H9 (cell line): ENCODE data around the gene ECE2. TPM values are rescaled to one million over a fixed set of nuclear protein-coding genes. Genes with fewer than 3 reads are reported as not detected.

Source experiments
- DNase-seq: peaks from one replicate; pipeline ENCODE4 v3.0.0-alpha.2; 2017
- H2AFZ ChIP-seq: one replicate; pipeline ENCODE4 v1.6.1; 2013; ENCODE audit warnings: mild to moderate bottlenecking, low read length, control low read depth, moderate library complexity
- H2AK5ac ChIP-seq: 2 replicates; pipeline ENCODE4 v1.6.1; 2013; ENCODE audit warnings: low read length, control low read depth, mixed read lengths; ENCODE audit not compliant: insufficient read length
- H2BK120ac ChIP-seq: one replicate; pipeline ENCODE4 v1.6.1; 2013; ENCODE audit warnings: low read depth, mild to moderate bottlenecking, low read length, control low read depth, inconsistent platforms; ENCODE audit not compliant: poor library complexity, severe bottlenecking
- H2BK12ac ChIP-seq: 2 replicates; pipeline ENCODE4 v1.6.1; 2013; ENCODE audit warnings: low read length, control low read depth, mixed read lengths, low read depth; ENCODE audit not compliant: insufficient read length
- H2BK15ac ChIP-seq: 2 replicates; pipeline ENCODE4 v1.6.1; 2013; ENCODE audit warnings: low read depth, low read length, control low read depth
- H2BK20ac ChIP-seq: one replicate; pipeline ENCODE4 v1.6.1; 2013; ENCODE audit warnings: low read depth, mild to moderate bottlenecking, low read length, control low read depth, inconsistent platforms; ENCODE audit not compliant: poor library complexity, severe bottlenecking
- H2BK5ac ChIP-seq: 2 replicates; pipeline ENCODE4 v1.6.1; 2013; ENCODE audit warnings: low read length, control low read depth, mixed read lengths; ENCODE audit not compliant: insufficient read length
- H3K14ac ChIP-seq: 2 replicates; pipeline ENCODE4 v1.6.1; 2013; ENCODE audit warnings: low read length, control low read depth; ENCODE audit not compliant: insufficient read depth
- H3K18ac ChIP-seq: 2 replicates; pipeline ENCODE4 v1.6.1; 2013; ENCODE audit warnings: low read depth, mild to moderate bottlenecking, mixed read lengths, low read length, control low read depth; ENCODE audit not compliant: insufficient read length
- H3K23ac ChIP-seq: 2 replicates; pipeline ENCODE4 v1.6.1; 2013; ENCODE audit warnings: low read length, control low read depth, mixed read lengths, low read depth; ENCODE audit not compliant: insufficient read length
- H3K23me2 ChIP-seq: 2 replicates; pipeline ENCODE4 v1.6.1; 2013; ENCODE audit warnings: low read depth, mild to moderate bottlenecking, mixed read lengths, low read length, control low read depth; ENCODE audit not compliant: insufficient read length, poor library complexity, severe bottlenecking
- H3K27ac ChIP-seq: 2 replicates; pipeline ENCODE4 v1.5.1; 2013; ENCODE audit warnings: low read length, control low read depth, mixed read lengths, low read depth; ENCODE audit not compliant: insufficient read length
- H3K27me3 ChIP-seq: 2 replicates; pipeline ENCODE4 v1.6.1; 2013; ENCODE audit warnings: low read length, control low read depth, inconsistent platforms; ENCODE audit not compliant: insufficient read depth
- H3K4ac ChIP-seq: 2 replicates; pipeline ENCODE4 v1.6.1; 2013; ENCODE audit warnings: low read depth, mild to moderate bottlenecking, control low read depth, inconsistent platforms, low read length, moderate library complexity
- H3K4me1 ChIP-seq: 2 replicates; pipeline ENCODE4 v1.6.1; 2013; ENCODE audit warnings: low read length, control low read depth, inconsistent platforms; ENCODE audit not compliant: insufficient read depth
- H3K4me2 ChIP-seq: 2 replicates; pipeline ENCODE4 v1.6.1; 2013; ENCODE audit warnings: low read length, control low read depth, mixed read lengths; ENCODE audit not compliant: insufficient read length, insufficient read depth
- H3K56ac ChIP-seq: 2 replicates; pipeline ENCODE4 v1.6.1; 2013; ENCODE audit warnings: low read depth, mild to moderate bottlenecking, mixed read lengths, low read length, control low read depth; ENCODE audit not compliant: insufficient read length
- H3K79me1 ChIP-seq: 2 replicates; pipeline ENCODE4 v1.6.1; 2013; ENCODE audit warnings: low read depth, mild to moderate bottlenecking, moderate library complexity, low read length, control low read depth, inconsistent platforms; ENCODE audit not compliant: insufficient read depth, poor library complexity, severe bottlenecking
- H3K79me2 ChIP-seq: 2 replicates; pipeline ENCODE4 v1.6.1; 2013; ENCODE audit warnings: low read length, control low read depth, inconsistent platforms; ENCODE audit not compliant: insufficient read depth
- H3K9ac ChIP-seq: 2 replicates; pipeline ENCODE4 v1.6.1; 2013; ENCODE audit warnings: low read length, control low read depth, mixed read lengths; ENCODE audit not compliant: insufficient read length; ENCODE audit errors: extremely low read depth
- H3K9me3 ChIP-seq: one replicate; pipeline ENCODE4 v1.6.1; 2013; ENCODE audit warnings: low read depth, low read length, inconsistent platforms; ENCODE audit not compliant: control insufficient read depth
- H3T11ph ChIP-seq: one replicate; pipeline ENCODE4 v1.6.1; 2013; ENCODE audit warnings: mild to moderate bottlenecking, low read length, control low read depth, inconsistent platforms
- H4K20me1 ChIP-seq: one replicate; pipeline ENCODE4 v1.6.1; 2013; ENCODE audit not compliant: control insufficient read depth, insufficient read length, insufficient read depth
- H4K5ac ChIP-seq: 2 replicates; pipeline ENCODE4 v1.6.1; 2013; ENCODE audit warnings: low read depth, mild to moderate bottlenecking, mixed read lengths, low read length, control low read depth; ENCODE audit not compliant: insufficient read length
- H4K8ac ChIP-seq: replicated peaks from 2 replicates; pipeline ENCODE4 v1.6.1; 2013; ENCODE audit warnings: low read length, control low read depth, mixed read lengths, low read depth; ENCODE audit not compliant: insufficient read length
- H4K91ac ChIP-seq: 2 replicates; pipeline ENCODE4 v1.6.1; 2013; ENCODE audit warnings: low read depth, mild to moderate bottlenecking, moderate library complexity, mixed read lengths, low read length, control low read depth; ENCODE audit not compliant: insufficient read length
- H3K27ac Mint-ChIP-seq, 3 experiments: 2 replicates in 2 of 3; 3 replicates in 1 of 3; pipeline ENCODE4 v1.8.0; 2020 to 2021; ENCODE audit warnings: mixed read lengths in 3 of 3, mild to moderate bottlenecking in 1 of 3, moderate library complexity in 1 of 3
- H3K27me3 Mint-ChIP-seq: 2 replicates; pipeline ENCODE4 v1.8.0; 2021; ENCODE audit warnings: low read depth, mild to moderate bottlenecking, moderate library complexity, mixed read lengths
- H3K36me3 Mint-ChIP-seq, 3 experiments: 2 replicates in 2 of 3; 3 replicates in 1 of 3; pipeline ENCODE4 v1.8.0; 2020 to 2021; ENCODE audit warnings: low read depth in 3 of 3, mixed read lengths in 3 of 3; ENCODE audit not compliant: insufficient read depth in 1 of 3
- H3K4me1 Mint-ChIP-seq, 2 experiments: 2 replicates each; pipeline ENCODE4 v1.8.0; 2020; ENCODE audit warnings: mixed read lengths in 2 of 2
- H3K4me3 Mint-ChIP-seq, 2 experiments: 2 replicates in 1 of 2; 3 replicates in 1 of 2; pipeline ENCODE4 v1.8.0; 2020 to 2021; ENCODE audit warnings: mild to moderate bottlenecking in 2 of 2, mixed read lengths in 2 of 2, moderate library complexity in 1 of 2
- H3K9me3 Mint-ChIP-seq, 2 experiments: 2 replicates in 1 of 2; 3 replicates in 1 of 2; pipeline ENCODE4 v1.8.0; 2020; ENCODE audit warnings: mild to moderate bottlenecking in 2 of 2, mixed read lengths in 2 of 2, moderate library complexity in 1 of 2
- CTCF ChIP-seq: fragments of 200-600 bp; sonication (generic); conservative IDR thresholded peaks from 3 replicates; pipeline ENCODE4 v1.8.0; 2021; ENCODE audit warnings: antibody characterized with exemption, mild to moderate bottlenecking
- WGBS: extraction: QIAGEN DNeasy Blood & Tissue Kit; methylation state at CpG from one replicate; pipeline ENCODE4 v1.1.7; 2013; ENCODE audit warnings: missing lambda C conversion rate, low lambda C conversion rate, mixed read lengths; ENCODE audit not compliant: insufficient read length; ENCODE audit errors: extremely low coverage; 5-methylcytosine and 5-hydroxymethylcytosine counted together
- total RNA-seq: library from RNA; stranded (reverse); gene quantifications from 2 replicates; pipeline ENCODE4 v1.2.1, GENCODE V29; 2021

The ECE2 gene
- total RNA-seq, 1 experiment from 2014 or later = not detected

DNA sequence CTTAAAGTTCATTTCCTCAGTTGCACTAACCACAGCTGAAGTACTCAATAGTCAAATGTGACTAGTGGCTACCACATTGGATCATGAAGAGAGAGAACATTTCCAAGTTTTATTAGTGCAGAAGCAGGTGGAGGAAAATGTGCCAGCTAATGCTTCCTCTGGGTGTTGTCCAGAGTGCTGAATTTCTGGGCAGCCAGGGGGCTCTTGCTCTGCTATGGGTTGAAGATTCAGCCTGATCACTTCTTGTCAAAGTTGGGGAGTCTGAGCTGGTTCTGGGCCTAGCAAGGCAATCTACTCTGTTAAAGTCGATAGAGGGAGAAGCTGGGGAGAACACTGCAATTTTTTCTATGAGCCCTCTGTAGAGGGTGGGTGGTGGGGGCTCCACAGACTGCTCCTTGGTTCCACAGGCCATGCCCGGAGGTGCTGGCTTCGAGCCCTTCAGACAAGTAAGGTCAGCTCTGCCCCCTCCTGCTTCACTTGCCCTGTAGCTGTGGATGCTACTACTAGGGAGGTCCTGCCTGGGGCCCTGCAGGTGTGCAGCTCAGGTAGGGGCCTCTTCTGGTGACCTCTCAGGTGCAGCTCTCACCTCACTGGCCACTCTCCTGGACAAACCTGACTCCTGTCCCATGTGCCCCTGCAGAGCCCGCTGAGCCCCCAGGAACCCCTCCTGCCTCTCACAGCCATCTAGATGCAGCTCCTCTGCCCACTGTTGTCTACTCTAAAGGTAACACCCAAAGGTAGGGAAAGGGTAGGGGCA lies 35.3 kb upstream of the ECE2 start:
- no peak overlapping the region for H2BK120ac ChIP-seq
- no peaks in the 10 kb centered on the region for H3K9me3 ChIP-seq
- no peak overlapping the region for H4K5ac ChIP-seq
- H3K4ac ChIP-seq = no peak overlapping the region
- peaks cover 1% of the 10 kb centered on the region; the same call in 1 of the 2 replicates for H3K27me3 Mint-ChIP-seq
- H2AFZ ChIP-seq = no peak overlapping the region
- H3K9me3 Mint-ChIP-seq = no peaks in the 10 kb centered on the region
- no peak overlapping the region for H2BK5ac ChIP-seq
- no peak overlapping the region for H2BK20ac ChIP-seq
- H3K79me2 ChIP-seq = no peaks in the 10 kb centered on the region
- no peak overlapping the region for H3K4me2 ChIP-seq
- H3K4me1 Mint-ChIP-seq = 0 out of 4 replicates have a peak, but pooled peaks cover 0 to 4% of the 10 kb centered on the region in 2 experiments
- H3K23me2 ChIP-seq = no peaks in the 10 kb centered on the region
- no peaks in the 10 kb centered on the region for H3K79me1 ChIP-seq
- H3K23ac ChIP-seq = no peak overlapping the region
- H2AK5ac ChIP-seq = no peak overlapping the region
- no peaks in the 10 kb centered on the region for H3K27me3 ChIP-seq
- H3K36me3 Mint-ChIP-seq = peaks cover 15 to 35% (median 32%) of the 10 kb centered on the region in 3 experiments
- no peaks in the 10 kb centered on the region for H3K4me1 ChIP-seq
- no peak overlapping the region for H3K18ac ChIP-seq
- H4K91ac ChIP-seq = no peak overlapping the region
- no peak overlapping the region for H2BK15ac ChIP-seq
- WGBS = no CpG with 5 or more reads among the region's 4 CpGs
- no peak overlapping the region for H3K27ac ChIP-seq
- no peak for TF ChIP-seq CTCF
- no peak overlapping the region for H2BK12ac ChIP-seq
- H3K4me3 Mint-ChIP-seq = no peak overlapping the region
- H3T11ph ChIP-seq = no peak overlapping the region
- H3K27ac Mint-ChIP-seq = no peak overlapping the region
- H3K56ac ChIP-seq = no peak overlapping the region
- DNase-seq = no peak
- no peak overlapping the region for H4K8ac ChIP-seq
- H3K14ac ChIP-seq = no peak overlapping the region
- no peak overlapping the region for H3K9ac ChIP-seq
- H4K20me1 ChIP-seq = no peaks in the 10 kb centered on the region
